Measurements from ENCODE around the gene AP3S2.

GRCh38 chr15:89883518-89883917, 10.3 kb downstream of the AP3S2 start:
- no peak for TF ChIP-seq CTCF (IDR thresholded peaks at IDR 0.05; ENCODE audit: low read depth, low read length, missing input control)
- TF ChIP-seq GABPA (IDR thresholded peaks at IDR 0.05 in 1 of 2, conservative IDR thresholded peaks at IDR 0.05 in 1 of 2): no peak
- no peak for TF ChIP-seq REST (IDR thresholded peaks at IDR 0.05)
- TF ChIP-seq EGR1 (IDR thresholded peaks at IDR 0.05; ENCODE audit: low read depth in 2 of 2): no peak
- TF ChIP-seq SP1 (IDR thresholded peaks at IDR 0.05): no peak
- TF ChIP-seq MAX (IDR thresholded peaks at IDR 0.05): no peak
- TF ChIP-seq FOXA2 (IDR thresholded peaks at IDR 0.05): no peak
- TF ChIP-seq RAD21 (IDR thresholded peaks at IDR 0.05): no peak
- TF ChIP-seq FOXA1 (IDR thresholded peaks at IDR 0.05): no peak
- TF ChIP-seq TAF1 (conservative IDR thresholded peaks at IDR 0.05): no peak
- TF ChIP-seq ZBTB33 (IDR thresholded peaks at IDR 0.05): no peak
- TF ChIP-seq YY1 (IDR thresholded peaks at IDR 0.05): no peak
- TF ChIP-seq ATF3 (IDR thresholded peaks at IDR 0.05): no peak
